Dermis blood vessel endothelial cell (primary cell): ENCODE measurements around the gene PSMA1. TPM values are rescaled to one million over a fixed set of nuclear protein-coding genes. Genes with fewer than 3 reads are reported as not detected.
"Not testable (repeated sequence)": the region's sequence is repeated elsewhere in the genome, so short reads cannot be mapped to it uniquely, and the experiment has no call there.

ENCODE experiments used
- DNase-seq: peaks from one replicate; pipeline ENCODE4 v3.0.0; 2010
- total RNA-seq: library from RNA; depleted of rRNA; stranded (reverse); fragments of >200 nt; gene quantifications from 2 replicates; pipeline ENCODE4 v1.2.3, GENCODE V29; 2014

Gene PSMA1
- 137 and 177 TPM in 2 replicates for total RNA-seq

- peak; percentile 97 for DNase-seq
These were observed at the start of gene PSMA1 for GRCh38 chr11:14519917-14520746. PSMA1 (minus strand) TSS chr11:14520386; CDS start chr11:14520299, 87 bp downstream.

GRCh38 chr11:14569516-14569915 lies 49.3 kb upstream of the PSMA1 start:
- DNase-seq, result not testable (repeated sequence)

- no peak for DNase-seq
These were observed 47.0 kb upstream of the PSMA1 start for GRCh38 chr11:14567064-14567651.

- DNase-seq, result no peak
These were observed 46.3 kb upstream of the PSMA1 start for GRCh38 chr11:14566331-14567063.

- no peak for DNase-seq
These were observed 45.7 kb upstream of the PSMA1 start for GRCh38 chr11:14565845-14566244.

- no peak for DNase-seq
These were observed 35.6 kb upstream of the PSMA1 start for GRCh38 chr11:14555818-14556217.

- no peak for DNase-seq
These were observed 34.8 kb upstream of the PSMA1 start for GRCh38 chr11:14554959-14555358.

GRCh38 chr11:14552089-14552488 lies 31.9 kb upstream of the PSMA1 start:
- no peak for DNase-seq

GRCh38 chr11:14551380-14551779 lies 31.2 kb upstream of the PSMA1 start:
- DNase-seq, result no peak

GRCh38 chr11:14549891-14550290 lies 29.7 kb upstream of the PSMA1 start:
- no peak for DNase-seq

- no peak for DNase-seq
These were observed 27.3 kb upstream of the PSMA1 start for GRCh38 chr11:14547440-14547839.

GRCh38 chr11:14546672-14547071 lies 26.5 kb upstream of the PSMA1 start:
- DNase-seq, result no peak

- DNase-seq, result no peak
These were observed 24.4 kb upstream of the PSMA1 start for GRCh38 chr11:14544611-14545010.

- DNase-seq, result no peak
These were observed 23.1 kb upstream of the PSMA1 start for GRCh38 chr11:14543260-14543659.

GRCh38 chr11:14542324-14542723 lies 22.1 kb upstream of the PSMA1 start:
- DNase-seq, result peak; percentile 13

GRCh38 chr11:14541192-14541947 lies 21.2 kb upstream of the PSMA1 start:
- no peak for DNase-seq

- no peak for DNase-seq
These were observed 19.8 kb upstream of the PSMA1 start for GRCh38 chr11:14539982-14540421.

- DNase-seq, result no peak
These were observed 18.9 kb upstream of the PSMA1 start for GRCh38 chr11:14538926-14539554.

- no peak for DNase-seq
These were observed 18.2 kb upstream of the PSMA1 start for GRCh38 chr11:14538271-14538925.

GRCh38 chr11:14537134-14537599 lies 17.0 kb upstream of the PSMA1 start:
- peak; percentile 56 for DNase-seq

- DNase-seq, result not testable (repeated sequence)
These were observed 15.0 kb upstream of the PSMA1 start for GRCh38 chr11:14535166-14535565.
